NCI-H1105 treated with DMSO at 0.1 percent for 48 hours (cell line): ENCODE results near the gene AP1M1.

Experiments used
- DNase-seq: peaks from one replicate; lab custom pipeline; 2025; lab: John Stamatoyannopoulos, UW

The AP1M1 gene

GRCh38 chr19:16208064-16208759 is 10.5 kb downstream of the AP1M1 start:
- no peak for DNase-seq

- DNase-seq, result no peak
Observed at GRCh38 chr19:16208847-16209665, 11.3 kb downstream of the AP1M1 start.

- no peak for DNase-seq
Observed at GRCh38 chr19:16210168-16210567, 12.5 kb downstream of the AP1M1 start.

GRCh38 chr19:16213076-16213475 is 15.4 kb downstream of the AP1M1 start:
- no peak for DNase-seq

GRCh38 chr19:16216744-16217670 is 19.3 kb downstream of the AP1M1 start:
- no peak for DNase-seq

- no peak for DNase-seq
Observed at GRCh38 chr19:16217716-16218451, 20.2 kb downstream of the AP1M1 start.

- no peak for DNase-seq
Observed at GRCh38 chr19:16218851-16219250, 21.1 kb downstream of the AP1M1 start.

- DNase-seq, result no peak
Observed at GRCh38 chr19:16222806-16223205, 25.1 kb downstream of the AP1M1 start.

GRCh38 chr19:16223746-16224145 is 26.0 kb downstream of the AP1M1 start:
- no peak for DNase-seq

GRCh38 chr19:16224293-16225045 is 26.8 kb downstream of the AP1M1 start:
- DNase-seq, result no peak

- no peak for DNase-seq
Observed at GRCh38 chr19:16225279-16226183, 27.8 kb downstream of the AP1M1 start.

GRCh38 chr19:16226184-16226591 is 28.5 kb downstream of the AP1M1 start:
- no peak for DNase-seq

GRCh38 chr19:16226878-16227836 is 29.4 kb downstream of the AP1M1 start:
- no peak for DNase-seq

- DNase-seq, result no peak
Observed at GRCh38 chr19:16227837-16228636, 30.3 kb downstream of the AP1M1 start.

GRCh38 chr19:16228637-16229321 is 31.1 kb downstream of the AP1M1 start:
- no peak for DNase-seq

- DNase-seq, result no peak
Observed at GRCh38 chr19:16229322-16229641, 31.6 kb downstream of the AP1M1 start.

GRCh38 chr19:16232127-16232526 is 34.4 kb downstream of the AP1M1 start:
- DNase-seq, result no peak
